Epithelial cell of esophagus (primary cell): ENCODE data around the gene TACR3.
"Not testable (repeated sequence)": the region's sequence is repeated elsewhere in the genome, so short reads cannot be mapped to it uniquely, and the experiment has no call there.

Source experiments
- DNase-seq: peaks from one replicate; pipeline ENCODE4 v3.0.0; 2010; ENCODE audit warnings: low read depth
- H3K4me3 ChIP-seq: 2 replicates; pipeline ENCODE4 v1.5.1; 2011; ENCODE audit warnings: mild to moderate bottlenecking, low read length, control low read depth
- CTCF ChIP-seq: IDR thresholded peaks from 2 replicates; pipeline ENCODE4 v1.5.1; 2011; ENCODE audit warnings: low read depth, mild to moderate bottlenecking, low read length, control low read depth, inconsistent platforms; ENCODE audit not compliant: insufficient read depth; ENCODE audit errors: missing control alignments

Gene TACR3

DNA sequence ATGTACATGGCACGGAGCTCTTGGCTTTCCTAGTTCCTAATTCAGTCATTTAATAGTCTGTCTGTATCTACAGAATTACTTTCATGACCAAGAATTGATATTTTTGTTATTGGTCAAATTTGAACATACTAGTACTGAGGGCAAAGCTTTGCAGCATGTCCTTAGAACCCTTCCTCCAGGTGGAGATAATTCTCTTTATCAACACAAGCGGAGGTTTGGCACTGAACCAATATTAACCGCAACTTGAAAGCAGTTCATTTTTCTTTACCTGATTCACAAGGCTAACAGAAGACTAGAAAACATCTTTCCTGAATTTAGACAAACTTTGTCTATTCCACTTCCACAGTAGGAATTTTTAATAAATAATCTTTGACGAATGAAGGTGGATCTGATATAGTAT, 73.8 kb downstream of the TACR3 start:
- TF ChIP-seq CTCF = no peak
- peak; percentile 9 for DNase-seq
- H3K4me3 ChIP-seq = no peak overlapping the region

DNA sequence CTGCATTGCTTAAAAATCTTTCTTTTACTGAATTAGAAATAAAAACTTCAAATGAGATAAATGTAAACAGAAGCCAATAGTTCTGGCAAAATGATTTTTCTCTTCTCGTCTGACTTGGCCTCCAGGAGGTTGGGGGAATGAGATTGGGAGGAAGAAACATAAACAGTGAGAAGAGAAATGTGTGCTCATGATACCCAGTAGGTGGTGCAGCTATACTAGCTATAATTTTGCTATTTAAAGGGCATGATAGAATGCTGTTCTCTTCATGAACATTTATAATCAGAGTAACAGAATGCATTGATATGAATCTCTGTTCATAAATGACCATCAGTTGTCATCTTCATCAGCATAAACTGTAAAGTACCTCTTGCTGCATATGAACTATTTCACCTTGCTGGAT, 85.5 kb downstream of the TACR3 start:
- no peak overlapping the region for H3K4me3 ChIP-seq
- TF ChIP-seq CTCF = peak; percentile 35
- peak; percentile 22 for DNase-seq

DNA sequence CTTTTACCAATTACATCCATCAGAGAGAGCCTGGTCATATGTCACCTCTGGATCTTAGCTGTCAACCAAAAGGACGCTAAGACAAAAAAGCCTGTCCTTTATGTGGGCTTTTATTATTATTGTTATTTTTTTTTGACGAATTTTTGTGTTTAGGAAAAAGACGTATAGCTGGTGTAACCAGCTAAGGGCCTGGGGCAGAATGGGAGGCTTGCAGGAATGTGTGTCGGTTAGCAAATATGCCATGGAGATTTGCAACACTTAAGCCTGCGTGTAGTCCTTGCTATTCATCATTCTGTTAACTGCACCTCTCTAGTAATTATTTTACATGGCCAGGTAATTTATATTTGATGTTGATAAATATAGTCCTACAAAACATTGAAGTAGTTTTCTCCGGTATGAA, 93.5 kb downstream of the TACR3 start:
- DNase-seq = peak; percentile 19
- no peak for TF ChIP-seq CTCF
- no peak overlapping the region for H3K4me3 ChIP-seq

DNA sequence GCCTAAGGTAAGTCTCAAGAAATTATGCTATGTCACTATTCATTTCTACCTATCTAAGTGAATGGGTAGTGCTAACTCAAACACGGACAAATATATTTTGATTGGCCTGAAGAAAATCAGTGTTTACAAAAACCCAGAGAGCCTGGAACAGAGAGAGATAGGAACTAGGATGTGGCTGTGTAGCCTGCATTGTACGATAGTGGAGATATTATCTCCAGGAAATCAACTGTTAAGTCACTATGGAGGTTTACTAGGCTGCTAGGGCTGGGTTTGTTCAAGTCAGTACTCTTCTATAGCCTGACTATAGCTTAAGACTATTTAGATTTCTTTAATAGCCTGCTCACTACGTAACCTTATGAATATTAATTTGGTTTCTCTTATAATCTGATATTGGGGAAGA, 127.9 kb downstream of the TACR3 start:
- no peak overlapping the region for H3K4me3 ChIP-seq
- no peak for TF ChIP-seq CTCF
- DNase-seq = no peak

DNA sequence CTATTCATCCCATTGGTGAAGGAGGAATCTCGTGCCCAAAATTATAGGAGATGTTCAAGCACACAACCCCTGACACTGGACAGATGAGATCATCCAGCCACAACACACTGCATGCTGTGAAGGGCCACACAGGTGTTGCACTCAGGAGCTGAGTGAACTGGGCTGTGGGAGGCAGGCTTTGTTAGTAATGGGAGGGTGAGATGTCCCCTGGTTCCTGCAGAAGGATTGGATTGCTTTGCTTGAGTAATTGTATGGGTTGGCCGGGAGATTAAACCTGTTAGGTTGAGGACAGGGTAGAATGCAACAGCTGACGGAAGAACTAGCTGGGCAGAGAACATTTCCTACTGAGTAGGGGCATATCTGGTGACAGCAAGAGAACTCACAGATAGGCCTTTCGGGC, 152.2 kb downstream of the TACR3 start:
- no peak for TF ChIP-seq CTCF
- DNase-seq = no peak
- H3K4me3 ChIP-seq = no peak overlapping the region

- DNase-seq, H3K4me3 ChIP-seq: not testable (repeated sequence)
These were observed 160.6 kb downstream of the TACR3 start for GRCh38 chr4:103559178-103559577.
